PFSK-1 (cell line): ENCODE results near the gene SLC48A1.

Experiments
- FOXP2 ChIP-seq: optimal IDR thresholded peaks from 2 replicates; pipeline ENCODE3; 2011; ENCODE audit warnings: borderline replicate concordance, control low read depth, inconsistent platforms; ENCODE audit not compliant: insufficient read depth; ENCODE audit errors: extremely low read length, extremely low read depth
- POLR2AphosphoS5 ChIP-seq: IDR thresholded peaks from 2 replicates; pipeline ENCODE4 v1.6.1; 2012; ENCODE audit warnings: low read depth, mild to moderate bottlenecking, control low read depth, low read length, moderate library complexity
- REST ChIP-seq, 2 experiments: IDR thresholded peaks; 2 replicates each; pipeline versions ENCODE4 v1.6.1 to v1.8.0; 2011 to 2012; ENCODE audit warnings: low read depth in 2 of 2, low read length in 2 of 2, control low read depth in 1 of 2, inconsistent platforms in 1 of 2, mild to moderate bottlenecking in 1 of 2, moderate library complexity in 1 of 2; ENCODE audit not compliant: insufficient read depth in 1 of 2
- SIN3A ChIP-seq: IDR thresholded peaks from 2 replicates; pipeline ENCODE4 v1.6.1; 2012; ENCODE audit warnings: mild to moderate bottlenecking, low read length, moderate library complexity, borderline replicate concordance; ENCODE audit not compliant: insufficient read depth
- TAF1 ChIP-seq: IDR thresholded peaks from 2 replicates; pipeline ENCODE4 v1.6.1; 2012; ENCODE audit warnings: low read length, control low read depth, borderline replicate concordance; ENCODE audit not compliant: insufficient read depth

SLC48A1 gene

GRCh38 chr12:47757364-47757839 lies 15.6 kb upstream of the SLC48A1 start:
- no peak for TF ChIP-seq FOXP2
- no peak for TF ChIP-seq REST (IDR thresholded peaks at IDR 0.05; ENCODE audit: insufficient read depth in 1 of 2, low read depth in 2 of 2, low read length in 2 of 2)
- no peak for TF ChIP-seq TAF1
- TF ChIP-seq SIN3A, result no peak
- TF ChIP-seq POLR2AphosphoS5, result no peak

- TF ChIP-seq REST (IDR thresholded peaks at IDR 0.05; ENCODE audit: insufficient read depth in 1 of 2, low read depth in 2 of 2, low read length in 2 of 2) (no peak), SIN3A (no peak), POLR2AphosphoS5 (no peak), TAF1 (no peak), FOXP2 (no peak)
These were observed 15.0 kb upstream of the SLC48A1 start for GRCh38 chr12:47757840-47758583.

GRCh38 chr12:47758584-47758833 lies 14.5 kb upstream of the SLC48A1 start:
- TF ChIP-seq REST (IDR thresholded peaks at IDR 0.05; ENCODE audit: insufficient read depth in 1 of 2, low read depth in 2 of 2, low read length in 2 of 2) (no peak), TAF1 (no peak), FOXP2 (no peak), POLR2AphosphoS5 (no peak), SIN3A (no peak)

- peak; percentile 64; the same call in 1 of the 2 replicates for TF ChIP-seq SIN3A
- TF ChIP-seq REST (IDR thresholded peaks at IDR 0.05; ENCODE audit: insufficient read depth in 1 of 2, low read depth in 2 of 2, low read length in 2 of 2), result no peak
These were observed 14.0 kb upstream of the SLC48A1 start, which contains the start of gene RAPGEF3 for GRCh38 chr12:47758834-47759690. Gene RAPGEF3, minus strand, starts transcription at chr12:47758880. Its CDS starts 324 bp downstream, at chr12:47758556.
